ENCODE results near the gene GPR25.

GPR25 gene

DNA sequence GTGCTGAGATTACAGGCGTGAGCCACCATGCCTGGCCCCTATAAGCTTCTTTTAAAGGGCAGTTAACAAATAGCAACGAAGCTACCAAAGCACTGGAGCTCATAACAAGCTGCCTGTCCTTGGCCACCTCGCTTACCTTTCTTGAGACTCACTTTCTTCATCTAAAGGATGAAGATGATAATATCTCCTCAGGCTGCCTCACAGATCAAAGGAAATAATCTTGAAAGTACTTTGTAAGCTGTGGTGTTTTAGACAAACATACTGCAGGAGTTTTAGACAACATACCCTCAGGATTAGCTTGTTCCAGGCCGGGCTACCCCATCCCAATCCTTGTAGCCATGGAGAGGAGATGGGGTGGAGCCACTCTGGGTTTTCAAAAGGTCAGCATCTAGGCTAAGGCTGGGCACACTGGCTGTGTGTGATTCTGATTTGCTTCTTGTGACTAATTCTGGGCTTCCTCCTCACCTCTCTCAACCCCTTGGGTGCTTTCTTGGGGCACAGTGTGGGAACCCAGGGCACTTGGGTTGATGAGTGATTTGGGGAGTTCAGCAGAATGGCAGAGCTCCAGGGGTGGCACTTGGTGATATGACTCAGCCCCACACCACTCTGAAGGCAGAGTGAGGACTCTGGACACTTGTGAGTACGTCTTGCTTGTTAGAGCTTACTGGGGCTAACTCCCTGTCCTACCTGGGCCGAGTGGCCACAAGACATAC is 5.2 kb downstream of the GPR25 start:
- Histone ChIP-seq H3K36me3 (ENCODE audit: insufficient read depth, low read length) (no peaks in the 10 kb centered on the region), H3K9me3 (ENCODE audit: low read length) (no peaks in the 10 kb centered on the region), H3K4me3 (ENCODE audit: low read length) (no peak overlapping the region), H2AFZ (ENCODE audit: low read depth, low read length) (no peak overlapping the region), H3K4me1 (ENCODE audit: insufficient read depth, low read length) (no peaks in the 10 kb centered on the region), H3K27me3 (ENCODE audit: insufficient read depth, low read length) (no peaks in the 10 kb centered on the region)

- no peaks in the 10 kb centered on the region for H3K9me3 ChIP-seq (ENCODE audit: low read length)
- H3K36me3 ChIP-seq (ENCODE audit: insufficient read depth, low read length): no peaks in the 10 kb centered on the region
- H3K4me3 ChIP-seq (ENCODE audit: low read length): no peak overlapping the region
- H3K27me3 ChIP-seq (ENCODE audit: insufficient read depth, low read length): no peaks in the 10 kb centered on the region
- no peak overlapping the region for H2AFZ ChIP-seq (ENCODE audit: low read depth, low read length)
- H3K4me1 ChIP-seq (ENCODE audit: insufficient read depth, low read length): no peaks in the 10 kb centered on the region
Measured at GRCh38 chr1:200880212-200880611, 7.4 kb downstream of the GPR25 start.

GRCh38 chr1:200883118-200883517 is 10.3 kb downstream of the GPR25 start:
- peaks cover 5% of the 10 kb centered on the region for H3K4me1 ChIP-seq (ENCODE audit: insufficient read depth, low read length)
- H3K36me3 ChIP-seq (ENCODE audit: insufficient read depth, low read length): no peaks in the 10 kb centered on the region
- no peaks in the 10 kb centered on the region for H3K27me3 ChIP-seq (ENCODE audit: insufficient read depth, low read length)
- H3K9me3 ChIP-seq (ENCODE audit: low read length): no peaks in the 10 kb centered on the region
- no peak overlapping the region for H3K4me3 ChIP-seq (ENCODE audit: low read length)
- no peak overlapping the region for H2AFZ ChIP-seq (ENCODE audit: low read depth, low read length)

DNA sequence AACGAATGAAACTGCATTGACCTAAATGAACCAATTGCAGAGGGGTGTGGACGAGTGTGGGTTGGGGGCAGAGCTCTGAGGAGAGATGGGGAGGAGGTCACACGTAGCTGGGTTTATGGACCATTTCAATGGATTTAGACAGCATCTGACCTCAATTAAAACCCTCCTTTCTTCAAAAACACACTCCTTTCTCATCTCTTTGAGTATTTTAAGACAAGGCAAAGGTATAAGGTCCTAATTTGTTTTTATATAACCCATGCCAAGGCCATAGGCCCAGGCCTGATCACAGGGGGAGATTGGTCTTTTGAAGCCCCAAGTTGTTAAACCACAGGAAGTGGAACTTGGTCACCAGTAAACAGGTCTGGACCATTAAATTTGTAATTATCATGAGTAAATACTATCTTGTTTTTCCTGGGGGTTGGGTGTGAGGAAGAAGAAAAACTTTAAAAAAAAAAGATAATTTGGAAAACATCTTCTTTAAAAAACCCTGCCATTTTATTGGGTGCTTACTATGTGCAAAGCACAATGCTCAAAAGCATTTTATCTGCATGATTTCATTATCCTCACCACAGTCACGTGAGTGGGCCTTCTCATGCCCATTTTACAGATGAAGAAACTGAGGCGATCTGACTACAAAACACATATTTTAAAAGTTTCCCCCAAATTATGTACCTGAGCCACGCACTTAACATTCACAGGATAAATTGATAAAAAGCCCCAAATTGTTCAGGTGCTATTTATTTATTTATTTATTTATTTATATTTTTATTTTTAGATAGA is 13.0 kb downstream of the GPR25 start:
- Histone ChIP-seq H3K4me1 (ENCODE audit: insufficient read depth, low read length) (peaks cover 5% of the 10 kb centered on the region), H3K9me3 (ENCODE audit: low read length) (no peaks in the 10 kb centered on the region), H2AFZ (ENCODE audit: low read depth, low read length) (no peak overlapping the region), H3K4me3 (ENCODE audit: low read length) (no peak overlapping the region), H3K36me3 (ENCODE audit: insufficient read depth, low read length) (no peaks in the 10 kb centered on the region), H3K27me3 (ENCODE audit: insufficient read depth, low read length) (no peaks in the 10 kb centered on the region)

- Histone ChIP-seq H3K36me3 (ENCODE audit: insufficient read depth, low read length) (no peaks in the 10 kb centered on the region), H2AFZ (ENCODE audit: low read depth, low read length) (no peak overlapping the region), H3K9me3 (ENCODE audit: low read length) (no peaks in the 10 kb centered on the region), H3K4me1 (ENCODE audit: insufficient read depth, low read length) (peaks cover 5% of the 10 kb centered on the region), H3K4me3 (ENCODE audit: low read length) (no peak overlapping the region), H3K27me3 (ENCODE audit: insufficient read depth, low read length) (no peaks in the 10 kb centered on the region)
Measured at GRCh38 chr1:200886594-200886993, 13.8 kb downstream of the GPR25 start.

DNA sequence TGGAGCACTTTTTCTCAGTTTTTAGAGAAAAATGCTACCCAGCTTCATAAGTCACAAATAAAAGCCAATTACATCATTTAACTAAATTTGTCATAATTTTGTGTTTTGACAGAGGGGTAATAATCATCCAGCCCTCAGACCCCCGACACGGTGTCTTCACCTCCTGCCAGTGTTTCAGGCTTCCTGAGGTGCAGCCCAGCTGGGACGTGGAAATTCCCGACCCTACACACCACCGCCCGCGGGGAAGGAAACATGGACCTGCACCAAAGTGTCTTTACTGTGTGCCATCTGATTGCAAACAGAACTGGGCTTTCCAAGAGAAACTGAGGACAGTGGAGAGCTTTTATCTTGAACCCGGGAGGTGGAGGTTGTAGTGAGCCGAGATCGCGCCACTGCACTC is 14.3 kb downstream of the GPR25 start:
- Histone ChIP-seq H3K36me3 (ENCODE audit: insufficient read depth, low read length) (no peaks in the 10 kb centered on the region), H3K9me3 (ENCODE audit: low read length) (no peaks in the 10 kb centered on the region), H2AFZ (ENCODE audit: low read depth, low read length) (no peak overlapping the region), H3K4me3 (ENCODE audit: low read length) (no peak overlapping the region), H3K4me1 (ENCODE audit: insufficient read depth, low read length) (peaks cover 5% of the 10 kb centered on the region), H3K27me3 (ENCODE audit: insufficient read depth, low read length) (no peaks in the 10 kb centered on the region)

GRCh38 chr1:200887772-200888348 is 15.1 kb downstream of the GPR25 start:
- H2AFZ ChIP-seq (ENCODE audit: low read depth, low read length): no peak overlapping the region
- no peaks in the 10 kb centered on the region for H3K9me3 ChIP-seq (ENCODE audit: low read length)
- H3K4me3 ChIP-seq (ENCODE audit: low read length): no peak overlapping the region
- no peaks in the 10 kb centered on the region for H3K36me3 ChIP-seq (ENCODE audit: insufficient read depth, low read length)
- H3K27me3 ChIP-seq (ENCODE audit: insufficient read depth, low read length): no peaks in the 10 kb centered on the region
- H3K4me1 ChIP-seq (ENCODE audit: insufficient read depth, low read length): peaks cover 11% of the 10 kb centered on the region

DNA sequence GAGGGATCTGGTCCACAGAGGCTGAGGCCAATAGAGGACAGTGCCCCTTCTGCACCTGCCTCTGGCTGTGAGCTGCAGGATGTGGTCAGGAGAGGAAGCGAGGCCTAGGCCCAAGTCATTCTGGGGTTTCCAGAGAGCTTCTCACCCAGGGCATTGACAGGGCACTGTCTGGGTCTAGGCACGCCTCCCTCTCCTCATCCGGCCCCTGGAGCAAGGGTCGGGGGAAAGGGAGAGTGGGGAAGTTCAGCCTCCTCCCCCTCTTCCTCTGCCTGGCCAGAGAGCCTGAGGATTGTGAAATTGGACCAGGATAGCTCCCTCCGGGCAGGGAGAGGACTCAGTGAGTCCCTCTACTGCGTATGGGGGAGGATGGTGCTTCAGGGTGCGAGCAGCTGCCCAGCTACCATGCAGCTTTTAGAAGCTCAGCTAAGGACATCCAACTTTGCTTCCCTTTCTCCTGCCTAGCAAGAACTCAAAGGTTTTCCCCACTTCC is 15.6 kb downstream of the GPR25 start:
- H3K9me3 ChIP-seq (ENCODE audit: low read length): no peaks in the 10 kb centered on the region
- H3K4me3 ChIP-seq (ENCODE audit: low read length): no peak overlapping the region
- H3K27me3 ChIP-seq (ENCODE audit: insufficient read depth, low read length): no peaks in the 10 kb centered on the region
- no peak overlapping the region for H2AFZ ChIP-seq (ENCODE audit: low read depth, low read length)
- peaks cover 16% of the 10 kb centered on the region for H3K4me1 ChIP-seq (ENCODE audit: insufficient read depth, low read length)
- H3K36me3 ChIP-seq (ENCODE audit: insufficient read depth, low read length): no peaks in the 10 kb centered on the region

DNA sequence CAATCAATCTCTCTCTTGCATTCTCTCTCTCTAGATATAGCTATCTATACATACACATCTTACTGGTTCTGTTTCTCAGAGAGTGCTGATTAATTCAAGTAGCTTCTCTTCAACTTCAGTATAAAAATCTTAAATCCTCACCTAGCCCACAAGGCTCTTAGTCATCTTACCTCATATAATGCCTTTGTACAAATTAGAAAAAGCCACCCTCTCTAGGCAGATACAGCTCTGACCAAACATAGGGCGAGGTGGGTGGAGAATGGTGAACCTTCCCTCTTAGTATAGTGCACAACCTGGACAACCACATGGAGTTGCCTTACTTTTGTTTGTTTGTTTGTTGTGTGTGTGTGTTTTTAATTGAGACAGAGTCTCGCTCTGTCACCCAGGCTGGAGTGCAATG is 16.8 kb downstream of the GPR25 start:
- no peak overlapping the region for H2AFZ ChIP-seq (ENCODE audit: low read depth, low read length)
- no peaks in the 10 kb centered on the region for H3K27me3 ChIP-seq (ENCODE audit: insufficient read depth, low read length)
- peaks cover 28% of the 10 kb centered on the region for H3K4me1 ChIP-seq (ENCODE audit: insufficient read depth, low read length)

GRCh38 chr1:200890027-200890426 is 17.2 kb downstream of the GPR25 start:
- no peaks in the 10 kb centered on the region for H3K9me3 ChIP-seq (ENCODE audit: low read length)
- peaks cover 4% of the 10 kb centered on the region for H3K36me3 ChIP-seq (ENCODE audit: insufficient read depth, low read length)
- H2AFZ ChIP-seq (ENCODE audit: low read depth, low read length): no peak overlapping the region
- H3K4me1 ChIP-seq (ENCODE audit: insufficient read depth, low read length): peaks cover 32% of the 10 kb centered on the region
- H3K27me3 ChIP-seq (ENCODE audit: insufficient read depth, low read length): no peaks in the 10 kb centered on the region
- H3K4me3 ChIP-seq (ENCODE audit: low read length): no peak overlapping the region

More for the DNA sequence above, 16.8 kb downstream of the GPR25 start:
- Histone ChIP-seq H3K9me3 (ENCODE audit: low read length) (no peaks in the 10 kb centered on the region), H3K36me3 (ENCODE audit: insufficient read depth, low read length) (peaks cover 3% of the 10 kb centered on the region), H3K4me3 (ENCODE audit: low read length) (no peak overlapping the region)

DNA sequence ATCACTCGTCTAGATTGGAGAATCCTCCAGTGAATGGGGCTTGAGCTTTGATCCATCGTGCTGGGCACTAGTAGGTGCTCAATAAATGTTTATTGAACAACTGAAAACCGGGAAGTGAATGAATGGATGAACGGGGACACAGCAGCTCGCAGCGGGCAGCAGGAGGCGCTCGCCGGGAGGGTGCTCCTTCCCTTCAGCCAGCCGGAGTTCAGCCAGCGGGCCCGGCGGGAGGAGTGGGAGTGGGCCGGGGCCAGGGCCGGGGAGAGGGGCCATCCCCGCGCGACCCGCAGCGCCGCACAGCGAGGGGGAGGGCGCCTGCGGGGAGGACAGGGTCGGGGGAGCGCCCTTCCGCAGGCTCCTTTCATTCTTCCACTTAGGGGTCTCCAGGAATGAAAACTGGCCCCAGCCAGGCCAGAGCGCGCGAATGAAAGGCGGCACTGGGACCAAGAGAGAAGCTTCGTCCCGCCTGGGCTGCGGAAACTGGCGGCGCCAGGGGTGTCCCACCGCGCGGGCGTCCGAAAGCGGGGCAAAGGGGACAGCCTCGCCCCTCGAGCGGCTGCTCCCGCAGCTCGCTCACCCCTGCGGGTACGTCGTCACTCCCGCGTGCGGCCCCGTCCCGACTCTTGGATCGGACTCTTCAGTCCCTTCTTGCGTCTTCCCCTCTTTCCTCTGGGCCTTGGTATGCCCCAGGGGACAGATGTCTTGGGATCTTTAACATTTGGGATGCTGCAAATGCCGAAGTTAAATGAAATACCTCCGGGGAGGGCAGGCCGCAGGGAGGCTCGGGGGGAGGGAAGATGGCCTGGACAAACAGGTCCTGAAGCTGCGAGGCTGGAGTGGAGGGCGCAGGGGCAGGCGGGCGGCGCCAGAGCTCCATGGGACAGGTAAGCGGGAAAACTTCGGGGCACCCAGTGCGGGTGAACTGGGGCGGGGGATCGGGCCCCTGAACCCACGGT is 18.3 kb downstream of the GPR25 start:
- no peaks in the 10 kb centered on the region for H3K9me3 ChIP-seq (ENCODE audit: low read length)
- peak overlapping the region; percentile 86 for H2AFZ ChIP-seq (ENCODE audit: low read depth, low read length)
- H3K27me3 ChIP-seq (ENCODE audit: insufficient read depth, low read length): no peaks in the 10 kb centered on the region
- peak overlapping the region; percentile 96 for H3K4me3 ChIP-seq (ENCODE audit: low read length)
- H3K36me3 ChIP-seq (ENCODE audit: insufficient read depth, low read length): peaks cover 4% of the 10 kb centered on the region
- peaks cover 32% of the 10 kb centered on the region for H3K4me1 ChIP-seq (ENCODE audit: insufficient read depth, low read length)

- peaks cover 32% of the 10 kb centered on the region for H3K4me1 ChIP-seq (ENCODE audit: insufficient read depth, low read length)
Measured at GRCh38 chr1:200891774-200892157, 19.0 kb downstream of the GPR25 start.

More at GRCh38 chr1:200891774-200892157, 19.0 kb downstream of the GPR25 start:
- Histone ChIP-seq H2AFZ (ENCODE audit: low read depth, low read length) (peak overlapping the region; percentile 86), H3K27me3 (ENCODE audit: insufficient read depth, low read length) (no peaks in the 10 kb centered on the region), H3K4me3 (ENCODE audit: low read length) (peak overlapping the region; percentile 96), H3K36me3 (ENCODE audit: insufficient read depth, low read length) (peaks cover 4% of the 10 kb centered on the region), H3K9me3 (ENCODE audit: low read length) (no peaks in the 10 kb centered on the region)

All from neuron (in vitro differentiated cells).